Heart left ventricle (tissue), 16 donors: ENCODE measurements around the gene MAP4K4. TPM values are rescaled to one million over a fixed set of nuclear protein-coding genes. Genes with fewer than 3 reads are reported as not detected.
A peak's percentile ranks its signal among the peaks of the same experiment; 100 is the strongest.

Experiments used
- ATAC-seq, 4 donors: fragments of 200-7000 bp; cut with Tn5 transposase; one replicate each; pipeline ENCODE4 v1.9.1; 2020 to 2022; ENCODE audit warnings: moderate library complexity in 4 of 4, mild to moderate bottlenecking in 3 of 4, moderate number of reproducible peaks in 1 of 4
- DNase-seq, 5 donors: peaks; one replicate each; pipeline ENCODE4 v3.0.0-alpha.2; 2020
- H3K27ac ChIP-seq, 12 donors: fragments of 200-600 bp; sonication (generic) in 4 of 12; one replicate each; pipeline versions ENCODE4 v1.5.0 to v1.8.0; 2016 to 2022; ENCODE audit warnings: mild to moderate bottlenecking in 2 of 12
- H3K27me3 ChIP-seq, 9 donors: fragments of 200-600 bp; sonication (generic) in 2 of 9; one replicate each; pipeline versions ENCODE4 v1.5.1 to v1.8.0; 2016 to 2022; ENCODE audit warnings: mild to moderate bottlenecking in 3 of 9
- H3K36me3 ChIP-seq, 9 donors: fragments of 200-600 bp; sonication (generic) in 2 of 9; one replicate each; pipeline versions ENCODE4 v1.5.0 to v1.8.0; 2018 to 2022; ENCODE audit warnings: mild to moderate bottlenecking in 2 of 9
- H3K4me1 ChIP-seq, 12 donors: fragments of 200-600 bp; sonication (generic) in 4 of 12; one replicate each; pipeline versions ENCODE4 v1.5.0 to v1.8.0; 2016 to 2022; ENCODE audit warnings: mild to moderate bottlenecking in 3 of 12
- H3K4me3 ChIP-seq, 12 donors: fragments of 200-600 bp; sonication (generic) in 4 of 12; one replicate each; pipeline versions ENCODE4 v1.5.0 to v1.8.0; 2017 to 2022; ENCODE audit warnings: mild to moderate bottlenecking in 9 of 12, moderate library complexity in 4 of 12
- H3K9me3 ChIP-seq, 12 donors: fragments of 200-600 bp; sonication (generic) in 4 of 12; one replicate each; pipeline versions ENCODE4 v1.5.0 to v1.8.0; 2016 to 2022; ENCODE audit warnings: mild to moderate bottlenecking in 1 of 12
- POLR2A ChIP-seq, 2 donors: fragments of 450-650 bp; IDR thresholded peaks; one replicate each; pipeline ENCODE4 v1.6.1; 2017; ENCODE audit warnings: antibody characterized with exemption in 2 of 2, mild to moderate bottlenecking in 2 of 2, moderate library complexity in 2 of 2
- WGBS, 4 donors: extraction: QIAGEN DNeasy Blood & Tissue Kit in 2 of 4; methylation state at CpG; one replicate each; pipeline versions ENCODE4 v1.1.5 to v1.1.7; 2013 to 2018; 5-methylcytosine and 5-hydroxymethylcytosine counted together
- intact Hi-C, 10 donors: fragments of 100-400 bp; cut with DNase I; formaldehyde crosslinking; loops; one replicate each; pipeline versions ENCODE4 v1.11.1 to v1.14.2; 2022
- long read RNA-seq, 3 donors: library from polyadenylated mRNA; unstranded; transcript quantifications; one replicate each; pipeline ENCODE4 v2.0.0, GENCODE V29; 2020 to 2021
- polyA plus RNA-seq, 2 donors: library from polyadenylated mRNA; stranded (reverse); fragments of 200-250 nt; gene quantifications; one replicate each; pipeline ENCODE4 v1.2.3, GENCODE V29; 2013
- total RNA-seq, 9 donors: library from RNA; depleted of rRNA in 2 of 9; stranded (reverse); fragments of >200 nt in 2 of 9; fragmentation: NEBNext Ultra II Directional in 3 of 9; extraction: Animal tissue kit (Norgen Biotek cat#: 25700) in 3 of 9; gene quantifications; one replicate each; pipeline versions ENCODE4 v1.1.0 to v1.2.4, GENCODE V29; 2016 to 2023
- TF ChIP-seq, protein P1 (sequence below), 12 donors: fragments of 200-600 bp; sonication (generic) in 4 of 12; IDR thresholded peaks; one replicate each; pipeline versions ENCODE4 v1.5.0 to v1.8.0; 2018 to 2022; ENCODE audit warnings: antibody characterized with exemption in 12 of 12, mild to moderate bottlenecking in 5 of 12
- donor health status: ischemic (EF 13 %, LVEDD 7.1; RV severe dilation, severe dysfunction).
- donor health status: healthy with polysubstance abuse.
- donor health status: DM: no; HTN: yes; CAD: no.
- donor health status: DM: no; HTN: no; CAD: no.
- donor health status: ischemic (EF 25% LVEDD 6.9; RV normal size, moderate dysfunction).
- donor health status: ischemic (EF 25% LVEDD 5.7; RV mildly dilated, moderate dysfunction).
- donor health status: healthy.
- donor health status: DM: yes; HTN: yes; CAD: no.
- donor health status: ischemic (EF 35%, LVEDD 5.7; RV mildly dilated, moderate dysfunction).
- donor health status: nonischemic (EF 11% LVEDD 7.7; RV severe dilation, severe dysfunction).
- donor health status: DM: yes; HTN: yes; CAD: no.
- donor health status: PGD.
- donor health status: ischemic (EF 29% LVEDD 5.4; RV normal size, mild dysfunction).
- donor health status: nonischemic (EF 23%, LVEDD 6.1; RV moderate dilation, normal function).

MAP4K4 gene
- total RNA-seq: 100 to 1,000 TPM in 6 of 9 donors, 10 to 100 TPM in 3; 65.3 to 146 (median 114) TPM
- polyA plus RNA-seq: 100 to 1,000 TPM in 1 of 2 donors, 10 to 100 TPM in 1; 52.7 to 192 TPM
- long read RNA-seq, donor 1, full-length matches to known transcripts: 5 of 122 reads
- long read RNA-seq, donor 1, partial matches to known transcripts: 55 of 122 reads
- long read RNA-seq, donor 1, other reads (novel, unspliced or antisense): 62 of 122 reads
- long read RNA-seq, donor 2, partial matches to known transcripts: 7 of 28 reads
- long read RNA-seq, donor 2, other reads (novel, unspliced or antisense): 21 of 28 reads
- long read RNA-seq, donor 3, full-length matches to known transcripts: 14 of 192 reads
- long read RNA-seq, donor 3, partial matches to known transcripts: 65 of 192 reads
- long read RNA-seq, donor 3, other reads (novel, unspliced or antisense): 113 of 192 reads

- H3K36me3 ChIP-seq: peaks cover 0 to 7% (median 0%) of the 10 kb centered on the region in 9 donors
- intact Hi-C loops: loop anchor here (2.0 to 10.0 kb wide), 17 partner anchors 45 to 283 kb away; partner anchors contain the start of gene RFX8 (in 1 of the 10)
- WGBS, 4 donors: 0 to 1% (median 1%) methylated on average over 35 to 129 of the region's 129 CpGs
- H3K4me3 ChIP-seq: peak within 1 kb of the TSS; percentile 62 to 88 (median 72)
- DNase-seq (peak; percentile 89 to 93 (median 90)), ATAC-seq (peak; percentile 85 to 91 (median 86))
- peaks cover 0 to 10% (median 0%) of the 10 kb centered on the region in 12 donors for H3K9me3 ChIP-seq
- TF ChIP-seq POLR2A (IDR thresholded peaks at IDR 0.05): peak in 1 of 2 donors; percentile 54
- TF ChIP-seq, protein P1, sequence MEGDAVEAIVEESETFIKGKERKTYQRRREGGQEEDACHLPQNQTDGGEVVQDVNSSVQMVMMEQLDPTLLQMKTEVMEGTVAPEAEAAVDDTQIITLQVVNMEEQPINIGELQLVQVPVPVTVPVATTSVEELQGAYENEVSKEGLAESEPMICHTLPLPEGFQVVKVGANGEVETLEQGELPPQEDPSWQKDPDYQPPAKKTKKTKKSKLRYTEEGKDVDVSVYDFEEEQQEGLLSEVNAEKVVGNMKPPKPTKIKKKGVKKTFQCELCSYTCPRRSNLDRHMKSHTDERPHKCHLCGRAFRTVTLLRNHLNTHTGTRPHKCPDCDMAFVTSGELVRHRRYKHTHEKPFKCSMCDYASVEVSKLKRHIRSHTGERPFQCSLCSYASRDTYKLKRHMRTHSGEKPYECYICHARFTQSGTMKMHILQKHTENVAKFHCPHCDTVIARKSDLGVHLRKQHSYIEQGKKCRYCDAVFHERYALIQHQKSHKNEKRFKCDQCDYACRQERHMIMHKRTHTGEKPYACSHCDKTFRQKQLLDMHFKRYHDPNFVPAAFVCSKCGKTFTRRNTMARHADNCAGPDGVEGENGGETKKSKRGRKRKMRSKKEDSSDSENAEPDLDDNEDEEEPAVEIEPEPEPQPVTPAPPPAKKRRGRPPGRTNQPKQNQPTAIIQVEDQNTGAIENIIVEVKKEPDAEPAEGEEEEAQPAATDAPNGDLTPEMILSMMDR (IDR thresholded peaks at IDR 0.05): peak in 11 of 12 donors; percentile 15 to 63 (median 38)
- H3K27ac ChIP-seq: peak within 1 kb of the TSS; percentile 64 to 95 (median 92)
- no peaks in the 10 kb centered on the region for H3K27me3 ChIP-seq
- H3K4me1 ChIP-seq: peaks cover 0 to 42% (median 25%) of the 10 kb centered on the region in 12 donors
These were observed at the start of gene MAP4K4 for GRCh38 chr2:101697124-101698013. MAP4K4 (plus strand) TSS chr2:101697707; CDS start chr2:101698081, 374 bp downstream.

DNA sequence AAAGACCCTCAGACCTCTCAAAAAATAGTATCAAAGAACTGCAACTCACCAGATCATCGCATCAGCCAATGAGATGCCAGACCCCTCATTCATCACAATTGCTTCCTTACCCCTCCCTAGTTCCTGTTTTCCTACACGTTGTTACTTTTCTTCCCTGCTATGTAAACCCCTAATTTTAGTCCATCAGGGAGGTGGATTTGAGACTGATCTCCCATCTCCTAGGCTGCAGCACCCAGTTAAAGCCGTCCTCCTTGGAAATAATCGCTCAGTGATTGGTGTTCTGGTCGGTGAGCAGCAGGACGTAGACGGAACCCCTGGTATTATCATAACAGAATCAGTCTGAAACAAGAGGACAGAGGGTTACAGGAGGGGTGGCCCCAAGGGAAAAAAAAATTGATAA, 44.0 kb upstream of the MAP4K4 start:
- ATAC-seq (no peak), DNase-seq (no peak)
- Histone ChIP-seq H3K4me1 (peaks cover 0 to 22% (median 3%) of the 10 kb centered on the region in 12 donors), H3K27ac (no peak overlapping the region), H3K27me3 (peaks cover 0 to 4% (median 0%) of the 10 kb centered on the region in 9 donors), H3K36me3 (no peaks in the 10 kb centered on the region), H3K9me3 (peaks cover 0 to 6% (median 0%) of the 10 kb centered on the region in 12 donors), H3K4me3 (no peak overlapping the region)
- 76 to 85% (median 79%) methylated on average over 7 of the region's 7 CpGs for WGBS, 4 donors
- TF ChIP-seq, protein P1 (IDR thresholded peaks at IDR 0.05): no peak
- intact Hi-C loops: loop anchor here in 1 of 10 donors (10.0 kb wide), 1 partner anchor 129 kb away; no protein-coding TSS in a partner anchor

DNA sequence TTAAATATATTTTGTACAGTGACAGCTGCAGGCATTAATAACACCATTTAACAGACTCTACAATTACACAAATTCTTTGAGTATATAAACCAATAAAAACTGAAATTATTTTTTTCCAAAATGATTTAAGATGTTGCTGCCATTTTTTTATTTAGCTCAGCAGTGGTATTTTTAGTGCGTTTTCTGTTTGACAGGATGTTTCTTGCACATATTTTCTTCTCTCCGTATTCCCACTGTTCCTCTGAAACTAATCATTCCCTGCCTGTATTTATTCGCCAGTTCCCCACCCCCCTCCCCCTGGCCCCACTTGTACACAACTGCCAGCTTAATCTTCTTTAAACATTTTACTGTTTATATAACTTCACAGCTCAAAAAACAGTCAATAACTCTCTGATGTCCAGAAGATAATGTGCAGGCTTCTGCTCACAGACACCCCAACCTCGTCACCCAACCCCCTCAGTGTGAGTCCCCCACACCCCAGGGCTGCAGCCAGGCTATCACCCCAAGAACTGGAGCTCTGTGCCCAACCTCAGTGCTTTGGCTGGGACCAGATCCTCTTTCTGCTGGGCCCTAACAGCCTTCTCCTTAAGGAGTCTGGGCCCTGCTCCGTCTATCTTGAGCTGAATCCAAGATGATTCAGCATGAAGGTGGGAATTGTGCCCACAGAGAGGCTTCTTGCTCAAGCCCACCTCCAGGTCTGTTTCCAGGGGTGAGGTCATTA, 41.6 kb upstream of the MAP4K4 start:
- WGBS, 4 donors: 53 to 60% (median 54%) methylated on average over 4 to 5 of the region's 5 CpGs
- H3K4me1 ChIP-seq: peaks cover 0 to 28% (median 7%) of the 10 kb centered on the region in 12 donors
- TF ChIP-seq POLR2A (IDR thresholded peaks at IDR 0.05): no peak
- TF ChIP-seq, protein P1 (IDR thresholded peaks at IDR 0.05): no peak
- no peak overlapping the region for H3K4me3 ChIP-seq
- peak overlapping the region in 7 of 12 donors; percentile 8 to 75 (median 37) for H3K27ac ChIP-seq
- no peak for DNase-seq
- ATAC-seq: peak in 1 of 4 donors; percentile 15
- peaks cover 0 to 6% (median 0%) of the 10 kb centered on the region in 12 donors for H3K9me3 ChIP-seq
- intact Hi-C loops: loop anchor here in 1 of 10 donors (10.0 kb wide), 1 partner anchor 131 kb away; no protein-coding TSS in a partner anchor
- H3K27me3 ChIP-seq: no peaks in the 10 kb centered on the region
- H3K36me3 ChIP-seq: no peaks in the 10 kb centered on the region
